Uterus (tissue), 4 donors: ENCODE data around the gene SERPINA9. TPM values are rescaled to one million over a fixed set of nuclear protein-coding genes. Genes with fewer than 3 reads are reported as not detected.

Experiments used
- DNase-seq, 2 donors: peaks; one replicate each; pipeline ENCODE4 v3.0.0-alpha.2; 2019 to 2020
- H3K27ac ChIP-seq, 2 donors: fragments of 200-600 bp; sonication (generic); 1 replicate in 1 of 2; 2 replicates in 1 of 2; pipeline ENCODE4 v1.5.1; 2016 to 2018
- H3K27me3 ChIP-seq, 2 donors: fragments of 200-600 bp; sonication (generic); one replicate each; pipeline ENCODE4 v1.5.1; 2018 to 2019; ENCODE audit warnings: control low read depth in 1 of 2
- H3K36me3 ChIP-seq, 2 donors: fragments of 200-600 bp; sonication (generic); one replicate each; pipeline ENCODE4 v1.5.1; 2019; ENCODE audit warnings: control low read depth in 1 of 2
- H3K4me1 ChIP-seq, 2 donors: fragments of 200-600 bp; sonication (generic); one replicate each; pipeline ENCODE4 v1.5.1; 2018 to 2019; ENCODE audit warnings: control low read depth in 1 of 2
- H3K4me3 ChIP-seq, 2 donors: fragments of 200-600 bp; sonication (generic); 1 replicate in 1 of 2; 2 replicates in 1 of 2; pipeline ENCODE4 v1.5.1; 2018 to 2019; ENCODE audit warnings: mild to moderate bottlenecking in 1 of 2
- H3K9me3 ChIP-seq, 2 donors: fragments of 200-600 bp; sonication (generic); one replicate each; pipeline ENCODE4 v1.5.1; 2019; ENCODE audit warnings: control low read depth in 1 of 2
- CTCF ChIP-seq, 4 experiments: fragments of 200-600 bp in 2 of 4; fragments of 450-650 bp in 2 of 4; sonication (generic) in 2 of 4; IDR thresholded peaks; one replicate each; pipeline ENCODE4 v1.5.1; 2016 to 2019; ENCODE audit warnings: antibody characterized with exemption in 4 of 4, mild to moderate bottlenecking in 2 of 4, moderate library complexity in 1 of 4
- POLR2A ChIP-seq, 2 donors: fragments of 450-650 bp; IDR thresholded peaks; one replicate each; pipeline ENCODE4 v1.6.1; 2016; ENCODE audit warnings: antibody characterized with exemption in 2 of 2, mild to moderate bottlenecking in 1 of 2, moderate library complexity in 1 of 2
- intact Hi-C: fragments of 100-400 bp; cut with DNase I; formaldehyde crosslinking; loops from one replicate; pipeline ENCODE4 v1.15.1; 2023; ENCODE audit warnings: low total_unique reads
- total RNA-seq, 4 donors: library from RNA; depleted of rRNA in 3 of 4; stranded (reverse); fragments of >200 nt in 3 of 4; gene quantifications; one replicate each; pipeline versions ENCODE4 v1.1.0 to v1.2.4, GENCODE V29; 2014 to 2023
- donor health status: DM: yes; HTN: yes; CAD: no.

SERPINA9 gene
- total RNA-seq, 4 donors from 2014 or later: not detected

- DNase-seq: no peak
- Histone ChIP-seq H3K4me3 (no peak overlapping the region), H3K4me1 (no peaks in the 10 kb centered on the region), H3K9me3 (no peaks in the 10 kb centered on the region), H3K36me3 (no peaks in the 10 kb centered on the region), H3K27me3 (no peaks in the 10 kb centered on the region), H3K27ac (no peak overlapping the region)
- intact Hi-C loops: no loop called here
- no peak for TF ChIP-seq POLR2A (IDR thresholded peaks at IDR 0.05)
- TF ChIP-seq CTCF (IDR thresholded peaks at IDR 0.05): no peak
Measured at GRCh38 chr14:94501588-94502516, 25.9 kb upstream of the SERPINA9 start.

- H3K36me3 ChIP-seq: no peaks in the 10 kb centered on the region
- DNase-seq: no peak
- H3K9me3 ChIP-seq: no peaks in the 10 kb centered on the region
- no peak overlapping the region for H3K4me3 ChIP-seq
- H3K4me1 ChIP-seq: no peaks in the 10 kb centered on the region
- H3K27ac ChIP-seq: no peak overlapping the region
- intact Hi-C loops: no loop called here
- TF ChIP-seq POLR2A (IDR thresholded peaks at IDR 0.05) (no peak), CTCF (IDR thresholded peaks at IDR 0.05) (no peak)
- H3K27me3 ChIP-seq: no peaks in the 10 kb centered on the region
Measured at GRCh38 chr14:94500264-94500663, 24.3 kb upstream of the SERPINA9 start.

GRCh38 chr14:94499673-94500072 lies 23.7 kb upstream of the SERPINA9 start:
- H3K27ac ChIP-seq: no peak overlapping the region
- H3K4me1 ChIP-seq: no peaks in the 10 kb centered on the region
- H3K4me3 ChIP-seq: no peak overlapping the region
- intact Hi-C loops: no loop called here
- no peaks in the 10 kb centered on the region for H3K27me3 ChIP-seq
- DNase-seq: no peak
- H3K9me3 ChIP-seq: no peaks in the 10 kb centered on the region
- TF ChIP-seq CTCF (IDR thresholded peaks at IDR 0.05) (no peak), POLR2A (IDR thresholded peaks at IDR 0.05) (no peak)
- H3K36me3 ChIP-seq: no peaks in the 10 kb centered on the region

- Histone ChIP-seq H3K27ac (no peak overlapping the region), H3K36me3 (no peaks in the 10 kb centered on the region), H3K4me1 (no peaks in the 10 kb centered on the region), H3K27me3 (no peaks in the 10 kb centered on the region), H3K4me3 (no peak overlapping the region), H3K9me3 (no peaks in the 10 kb centered on the region)
- no peak for DNase-seq
- intact Hi-C loops: no loop called here
- TF ChIP-seq POLR2A (IDR thresholded peaks at IDR 0.05) (no peak), CTCF (IDR thresholded peaks at IDR 0.05) (no peak)
Measured at GRCh38 chr14:94498215-94498614, 22.2 kb upstream of the SERPINA9 start.

GRCh38 chr14:94494085-94494484 lies 18.1 kb upstream of the SERPINA9 start:
- no peaks in the 10 kb centered on the region for H3K27me3 ChIP-seq
- no peak overlapping the region for H3K27ac ChIP-seq
- no peak for DNase-seq
- H3K4me3 ChIP-seq: no peak overlapping the region
- TF ChIP-seq POLR2A (IDR thresholded peaks at IDR 0.05) (no peak), CTCF (IDR thresholded peaks at IDR 0.05) (no peak)
- no peaks in the 10 kb centered on the region for H3K4me1 ChIP-seq
- no peaks in the 10 kb centered on the region for H3K9me3 ChIP-seq
- no peaks in the 10 kb centered on the region for H3K36me3 ChIP-seq
- intact Hi-C loops: no loop called here
